Activated CD8-positive, alpha-beta memory T cell treated with anti-CD3 and anti-CD28 coated beads for 24 hours (primary cell): ENCODE data around the gene TSEN34.
"Not testable (repeated sequence)": the region's sequence is repeated elsewhere in the genome, so short reads cannot be mapped to it uniquely, and the experiment has no call there.

Source experiments
- DNase-seq: peaks from one replicate; pipeline ENCODE4 v3.0.0-alpha.2; 2020

The TSEN34 gene

GRCh38 chr19:54189145-54189734 lies 1.9 kb upstream of the TSEN34 start, which contains the start of gene MBOAT7:
Gene MBOAT7 (minus strand): TSS chr19:54189580. CDS start chr19:54188508, 1,072 bp downstream.
- DNase-seq = no peak

GRCh38 chr19:54189735-54190502 lies 1.2 kb upstream of the TSEN34 start:
- peak; percentile 100 for DNase-seq

- peak; percentile 100 for DNase-seq
These were observed 551 bp upstream of the TSEN34 start for GRCh38 chr19:54190503-54191010.

GRCh38 chr19:54191811-54192453 lies 824 bp downstream of the TSEN34 start:
- no peak for DNase-seq

- no peak for DNase-seq
These were observed 1.9 kb downstream of the TSEN34 start for GRCh38 chr19:54193011-54193410.

- not testable (repeated sequence) for DNase-seq
These were observed 3.4 kb downstream of the TSEN34 start for GRCh38 chr19:54194463-54194862.

GRCh38 chr19:54196536-54196935 lies 5.4 kb downstream of the TSEN34 start:
- DNase-seq = no peak

GRCh38 chr19:54197121-54197520 lies 6.0 kb downstream of the TSEN34 start:
- DNase-seq = no peak

- DNase-seq = no peak
These were observed 8.3 kb downstream of the TSEN34 start for GRCh38 chr19:54199401-54199800.

GRCh38 chr19:54201172-54201701 lies 10.1 kb downstream of the TSEN34 start:
- no peak for DNase-seq

- no peak for DNase-seq
These were observed 10.9 kb downstream of the TSEN34 start for GRCh38 chr19:54201980-54202379.

- no peak for DNase-seq
These were observed 12.1 kb downstream of the TSEN34 start for GRCh38 chr19:54203151-54203611.

- DNase-seq = no peak
These were observed 13.8 kb downstream of the TSEN34 start for GRCh38 chr19:54204767-54205468.

GRCh38 chr19:54206030-54206830 lies 15.1 kb downstream of the TSEN34 start:
- DNase-seq = no peak

- peak; percentile 59 for DNase-seq
These were observed 15.7 kb downstream of the TSEN34 start for GRCh38 chr19:54206831-54207177.

- DNase-seq = peak; percentile 65
These were observed 16.1 kb downstream of the TSEN34 start for GRCh38 chr19:54207193-54207592.

GRCh38 chr19:54207676-54207982 lies 16.5 kb downstream of the TSEN34 start:
- DNase-seq = no peak

- peak; percentile 81 for DNase-seq
These were observed 17.1 kb downstream of the TSEN34 start for GRCh38 chr19:54207983-54208783.

GRCh38 chr19:54208784-54209057 lies 17.6 kb downstream of the TSEN34 start:
- DNase-seq = no peak

GRCh38 chr19:54209058-54209810 lies 18.1 kb downstream of the TSEN34 start:
- DNase-seq = peak; percentile 79
